Stimulated activated CD4-positive, alpha-beta T cell treated with anti-CD3 and anti-CD28 coated beads, Interleukin-2, amount 100 ng/mL, for 24 hours (primary cell): ENCODE data around the gene GRM7.

Experiments
- DNase-seq, 2 donors: peaks; one replicate each; pipeline ENCODE4 v3.0.0-alpha.2; 2020

The GRM7 gene

DNA sequence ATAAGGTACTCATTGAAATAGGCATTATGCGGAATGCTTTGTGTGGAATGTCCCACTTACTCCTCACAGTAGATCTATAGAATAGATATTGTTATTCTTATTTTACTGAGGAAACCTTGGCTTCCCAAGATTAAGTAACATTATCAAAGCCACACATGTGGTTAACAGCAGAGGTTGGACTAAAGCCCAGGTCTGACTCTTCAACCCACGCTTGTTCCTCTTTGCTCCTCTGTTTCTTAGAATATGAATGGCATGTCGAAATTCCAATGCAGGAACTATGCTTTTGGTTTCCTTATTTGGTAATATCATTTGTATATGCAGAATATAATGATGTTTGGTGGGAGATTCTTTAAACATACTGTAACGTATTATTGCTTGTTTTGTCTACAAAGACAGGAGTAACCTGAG, 821.9 kb downstream of the GRM7 start:
- no peak for DNase-seq

DNA sequence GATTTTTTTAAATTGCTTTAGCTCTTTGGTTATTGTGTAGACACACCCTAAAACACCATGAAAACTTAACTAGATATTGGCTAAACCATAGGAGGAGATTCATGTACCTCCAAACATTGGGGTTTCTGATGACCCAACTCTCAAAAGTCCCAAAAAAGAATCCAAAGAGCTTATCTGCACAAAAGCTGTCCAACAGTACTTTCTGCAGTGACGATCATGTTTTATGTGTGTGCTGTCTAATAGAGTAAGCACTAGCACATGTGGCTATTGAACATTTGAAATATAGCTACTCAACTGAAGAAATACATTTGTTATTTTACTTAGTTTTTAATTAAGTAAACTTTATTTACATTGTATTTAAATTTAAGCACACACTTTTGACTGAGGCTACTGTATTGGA, 822.5 kb downstream of the GRM7 start:
- no peak for DNase-seq

DNA sequence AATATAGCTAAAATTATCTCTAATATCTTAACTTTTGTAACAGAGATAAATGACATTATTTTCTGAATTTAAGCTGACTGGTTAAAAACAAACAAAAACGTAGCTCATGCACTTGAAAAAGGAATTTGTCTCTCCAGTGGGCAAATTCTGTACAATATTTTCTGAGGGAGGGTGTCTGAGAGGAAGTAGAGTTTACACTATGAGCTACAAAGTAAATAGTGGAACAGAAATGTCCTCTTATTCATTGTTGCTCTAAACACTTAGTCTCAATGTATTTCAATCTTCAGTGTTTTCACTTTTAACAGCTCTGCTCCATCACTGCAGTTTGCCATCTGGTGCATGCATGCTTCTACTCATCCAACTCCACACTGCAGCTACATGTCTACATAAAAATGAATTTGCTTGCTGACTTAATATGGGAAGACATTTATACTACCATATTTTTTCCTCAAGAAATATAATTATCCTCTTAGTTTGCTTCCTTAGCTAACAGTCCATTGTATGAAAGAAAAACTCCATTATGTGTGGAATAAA, 823.3 kb downstream of the GRM7 start:
- DNase-seq = no peak

DNA sequence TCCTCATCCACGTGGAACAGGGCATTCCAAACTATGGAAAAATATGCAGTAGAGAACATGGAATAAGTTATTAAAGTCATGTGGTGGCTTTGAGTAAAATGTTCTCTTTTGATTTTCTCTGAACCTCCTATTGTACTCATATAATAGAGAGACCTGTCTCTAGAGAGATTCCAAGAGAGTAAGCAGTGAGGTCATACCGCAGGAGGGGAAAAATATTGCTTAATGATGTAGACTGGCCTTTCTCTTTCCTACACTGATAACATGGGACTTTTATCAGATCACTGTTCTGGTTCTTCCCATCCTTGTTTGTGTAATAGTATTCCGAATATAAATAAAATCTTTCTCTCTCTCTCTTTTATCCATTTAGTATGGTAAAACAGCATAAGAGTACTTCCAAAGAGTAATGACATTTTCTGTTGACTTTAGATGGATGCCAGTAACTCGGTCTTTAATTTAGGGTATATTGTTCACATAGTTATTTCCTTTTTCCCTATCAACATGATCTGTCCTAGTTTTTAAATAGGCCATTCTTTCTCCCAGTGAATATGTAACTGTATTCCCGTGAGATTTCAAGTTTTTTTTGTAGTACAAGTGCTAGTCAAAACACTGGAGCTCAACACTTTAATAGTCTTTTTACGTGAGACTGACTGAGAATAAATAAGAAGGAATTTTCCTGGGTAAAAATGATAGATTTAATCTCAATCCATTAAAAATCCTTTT, 826.7 kb downstream of the GRM7 start:
- DNase-seq = no peak

DNA sequence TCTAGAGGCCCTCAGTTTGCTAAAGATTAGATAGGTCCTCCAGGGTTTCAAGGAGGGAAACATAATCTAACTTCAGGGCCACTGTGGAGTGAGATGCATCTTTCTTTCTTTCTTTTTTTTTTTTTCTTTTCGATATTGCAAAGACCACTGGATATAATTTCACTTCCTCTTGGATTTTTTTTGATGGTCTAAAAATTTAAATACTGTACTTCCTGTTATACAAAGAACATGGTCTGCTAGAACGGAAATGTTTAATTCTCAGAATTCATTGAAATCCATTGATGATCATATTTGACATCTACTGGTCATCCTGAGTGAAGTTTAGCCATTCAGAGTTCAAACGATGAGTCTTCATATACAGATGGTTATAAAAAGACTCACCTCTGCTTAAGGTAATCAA, 832.0 kb downstream of the GRM7 start:
- DNase-seq = no peak

DNA sequence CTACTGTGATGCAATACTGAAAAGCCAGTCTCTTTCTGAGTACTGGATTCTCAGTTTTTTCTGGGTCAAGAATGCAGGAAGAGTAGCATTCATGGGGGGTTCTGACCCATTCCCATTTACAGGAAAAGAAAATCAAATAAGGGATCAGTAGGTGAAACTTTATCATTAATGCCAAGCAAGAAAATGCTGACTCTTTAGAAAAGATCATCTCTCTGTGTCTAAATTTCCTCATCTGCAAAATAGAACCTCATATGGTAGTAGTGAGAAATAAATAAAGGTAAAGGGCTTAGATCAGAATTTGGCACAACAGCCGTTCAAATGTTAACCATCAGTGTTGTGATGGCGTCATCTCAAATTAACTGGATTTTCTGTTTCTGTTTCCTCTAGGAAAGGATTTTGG, 833.1 kb downstream of the GRM7 start:
- DNase-seq = no peak

DNA sequence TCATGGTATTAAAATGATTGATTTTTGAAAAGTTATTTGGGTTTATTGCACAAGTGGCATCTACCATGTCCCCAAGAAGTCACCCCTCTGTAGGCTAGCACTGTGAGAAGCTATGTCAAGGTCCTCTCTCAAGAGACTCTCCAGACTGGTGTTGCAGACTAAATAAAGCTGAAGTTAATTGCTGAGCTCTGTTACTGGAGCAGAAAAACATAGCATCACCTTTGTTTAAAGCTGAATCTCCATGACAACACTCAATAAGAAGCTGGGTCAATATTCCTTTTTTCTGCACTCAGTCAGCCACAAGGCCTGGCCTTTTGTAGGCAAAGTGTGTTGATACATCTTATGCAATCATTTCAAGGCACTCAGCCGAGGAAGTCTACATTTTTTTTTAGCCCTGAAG, 834.1 kb downstream of the GRM7 start:
- DNase-seq = no peak

DNA sequence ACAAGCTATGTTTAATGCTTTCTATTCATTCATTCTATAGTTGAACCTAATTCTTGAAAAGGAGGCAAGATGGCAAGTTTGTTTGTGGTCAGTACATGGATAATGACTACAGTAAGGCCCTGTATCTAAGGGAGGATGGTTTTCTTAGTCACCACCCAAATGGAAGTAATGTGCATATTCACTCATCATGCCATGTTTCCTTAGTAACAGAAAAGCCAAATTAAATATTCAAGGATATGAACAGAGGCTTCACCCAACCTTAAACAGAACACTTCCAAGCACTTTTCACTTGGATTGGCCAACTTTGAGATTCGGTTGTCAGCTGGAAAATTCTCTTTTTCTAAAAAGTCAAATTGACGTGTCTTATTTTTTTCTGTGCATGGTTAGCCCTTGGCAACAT, 835.4 kb downstream of the GRM7 start:
- no peak for DNase-seq

DNA sequence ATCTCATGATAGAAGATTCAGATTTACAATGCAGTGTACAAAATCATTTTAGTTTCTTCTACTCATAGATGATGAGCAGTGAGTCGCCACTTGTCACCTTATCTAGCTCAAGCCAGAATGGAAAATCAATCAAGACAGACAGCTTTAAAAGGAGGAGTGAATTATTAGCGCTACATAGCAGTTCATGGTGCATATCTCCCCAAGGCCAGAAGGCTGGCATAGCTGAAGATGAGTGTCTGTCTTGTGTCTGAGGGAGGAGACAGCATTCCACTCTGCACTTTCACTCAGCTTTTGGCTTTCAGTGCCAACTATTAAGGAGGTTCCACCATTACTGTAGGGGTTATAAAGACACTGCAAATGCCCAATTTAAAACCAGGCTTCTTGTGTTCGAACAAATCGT, 836.6 kb downstream of the GRM7 start:
- DNase-seq = no peak

DNA sequence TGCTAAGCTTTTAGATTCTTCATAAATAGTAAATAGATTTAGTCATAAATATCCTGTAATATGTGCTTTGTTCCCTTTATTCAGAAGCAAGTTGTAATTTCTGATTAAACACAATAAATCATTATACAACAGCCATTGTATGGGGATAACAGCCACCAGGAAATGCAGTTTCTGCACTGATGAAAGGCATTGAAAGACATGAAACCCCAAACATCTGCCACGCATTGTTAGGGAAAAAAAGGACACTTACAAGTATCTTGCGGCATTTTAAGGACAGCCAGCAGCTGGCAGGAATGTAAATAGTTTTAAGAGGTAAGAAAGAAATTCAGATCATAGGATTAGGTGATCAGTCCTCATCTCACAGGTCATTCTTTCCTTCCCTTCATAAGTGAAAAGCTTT, 839.6 kb downstream of the GRM7 start:
- DNase-seq = no peak

DNA sequence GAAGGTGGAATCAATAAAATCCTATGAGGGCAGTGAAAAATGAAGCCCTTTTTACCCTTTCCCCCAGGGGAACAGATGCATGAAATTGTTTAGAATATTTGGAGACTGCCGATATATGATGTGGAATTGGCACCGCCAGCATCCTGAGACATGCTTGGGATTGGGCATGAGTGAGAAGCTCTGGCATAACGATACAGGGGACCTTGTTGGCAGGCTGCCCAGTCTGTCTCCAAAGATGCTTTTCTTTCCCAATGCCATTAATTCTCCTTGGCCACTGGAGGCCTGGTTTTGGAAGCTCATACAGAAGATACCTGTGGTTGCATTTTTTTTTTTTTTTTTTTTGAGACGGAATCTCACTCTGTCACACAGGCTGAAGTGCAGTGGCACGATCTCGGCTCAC, 840.1 kb downstream of the GRM7 start:
- DNase-seq = no peak

DNA sequence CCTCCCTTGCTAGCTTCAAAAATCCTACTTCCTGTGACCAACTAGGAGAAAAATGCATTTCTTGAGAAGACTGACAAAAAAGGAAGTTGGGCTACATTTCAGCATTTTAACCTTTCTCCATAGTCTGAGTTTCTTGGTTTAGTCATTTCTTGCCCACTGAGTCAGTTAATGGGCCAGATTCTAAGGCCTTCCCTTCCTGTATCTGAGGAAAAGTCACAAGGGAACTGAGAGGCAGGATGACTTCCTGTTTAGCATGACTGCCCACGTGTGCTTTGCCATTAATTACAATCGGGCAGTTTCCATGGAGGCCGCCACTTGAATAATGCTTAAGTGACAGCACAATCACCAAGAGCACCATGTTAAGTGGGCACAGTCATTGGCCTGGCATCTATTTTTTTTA, 846.3 kb downstream of the GRM7 start:
- no peak for DNase-seq

DNA sequence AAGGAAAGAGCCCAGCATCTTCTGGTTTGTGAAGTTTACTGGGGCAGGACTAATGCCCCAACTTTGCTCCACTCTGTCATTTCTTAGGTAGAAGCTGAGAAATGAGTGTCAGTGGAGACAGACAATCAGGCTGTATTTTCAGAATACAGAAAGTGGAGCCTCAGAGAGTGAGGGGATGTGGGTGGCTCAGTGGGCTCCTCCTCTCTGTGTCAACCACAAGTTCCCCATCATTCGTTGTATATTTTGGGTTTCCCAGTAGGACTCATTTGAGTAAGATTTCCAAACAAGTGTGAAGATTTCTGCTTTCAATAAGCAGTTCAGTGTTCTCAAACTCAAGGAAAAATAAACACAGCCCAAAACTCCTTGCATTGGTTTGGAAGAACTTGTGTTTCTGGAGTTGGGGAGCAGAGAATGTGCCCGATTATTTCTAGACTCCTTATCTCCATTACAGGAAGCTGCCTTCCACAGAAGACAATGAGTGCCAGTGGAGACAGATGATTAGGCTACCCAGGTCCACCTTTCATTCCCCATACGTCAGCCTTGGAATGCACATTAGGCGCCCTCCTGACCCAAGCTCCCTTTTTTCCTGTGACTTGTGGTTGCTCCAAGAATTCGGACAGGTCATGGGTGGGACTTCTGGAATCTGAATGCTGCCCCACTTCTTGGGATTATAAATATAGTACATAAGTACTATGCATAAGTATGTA, 848.6 kb downstream of the GRM7 start:
- DNase-seq = no peak

DNA sequence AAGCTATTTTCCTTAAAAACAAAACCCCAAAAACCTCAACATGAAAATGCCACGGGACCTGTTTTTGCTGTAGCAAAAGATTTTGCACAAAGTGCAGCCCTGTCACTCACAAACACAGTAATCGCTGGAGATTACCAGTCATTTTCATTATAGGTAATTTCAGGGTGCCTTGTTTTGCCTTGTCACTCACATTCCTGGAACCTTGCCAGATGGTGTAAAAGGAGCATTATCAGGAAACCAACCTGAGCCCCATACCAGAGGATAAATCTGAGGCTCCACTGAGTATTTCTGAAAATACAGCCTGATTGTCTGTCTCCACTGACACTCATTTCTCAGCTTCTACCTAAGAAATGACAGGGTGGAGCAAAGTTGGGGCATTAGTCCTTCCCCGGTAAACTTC, 849.4 kb downstream of the GRM7 start:
- no peak for DNase-seq

DNA sequence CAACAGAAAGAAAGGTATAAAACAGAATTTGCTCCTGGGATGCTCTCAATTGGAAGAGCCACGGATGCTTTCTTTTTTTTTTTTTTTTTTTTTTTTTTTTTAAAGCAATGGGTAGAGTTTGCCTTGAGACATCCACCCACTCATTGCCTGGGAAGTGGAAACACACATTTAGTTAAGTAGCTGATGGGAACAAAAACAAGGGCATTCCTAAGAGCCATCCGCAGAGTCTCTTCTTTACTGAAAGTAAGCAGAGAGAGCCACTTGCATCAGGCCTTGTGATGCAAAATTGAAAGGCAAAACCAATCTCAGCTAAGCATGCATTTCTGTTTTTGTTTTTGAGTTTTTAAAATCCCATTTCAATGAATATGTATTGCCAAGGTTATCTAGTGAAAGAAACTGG, 852.8 kb downstream of the GRM7 start:
- DNase-seq = no peak

DNA sequence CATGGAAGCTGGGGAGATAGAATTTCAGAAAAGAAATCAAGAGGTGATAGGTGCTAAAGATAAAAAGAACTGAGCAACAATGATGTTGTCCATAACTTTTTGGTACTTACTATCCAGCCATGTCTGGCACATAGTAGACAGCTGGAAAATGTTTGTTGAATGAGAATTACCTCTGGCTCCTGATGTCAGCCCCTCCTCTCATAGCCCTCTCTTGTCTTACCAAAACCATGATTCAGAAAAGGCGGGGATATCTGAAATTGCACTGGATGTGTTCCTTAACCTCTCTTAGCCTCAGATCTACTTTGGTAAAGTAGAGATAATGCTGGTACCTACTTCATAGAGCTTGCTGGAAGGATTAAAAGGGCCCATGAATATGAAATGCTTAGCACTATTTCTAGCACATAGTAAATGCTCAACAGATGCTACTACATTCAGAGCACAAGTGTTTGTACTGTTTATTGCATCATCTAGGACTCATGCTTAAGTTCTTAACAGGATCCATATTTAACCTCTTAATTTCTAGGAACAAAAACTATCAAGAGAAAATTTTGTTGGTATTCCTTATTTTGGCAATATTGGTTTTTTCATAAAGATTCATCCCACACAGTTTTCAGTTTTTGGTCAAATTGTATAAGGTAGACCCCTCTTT, 859.9 kb downstream of the GRM7 start:
- DNase-seq = no peak

DNA sequence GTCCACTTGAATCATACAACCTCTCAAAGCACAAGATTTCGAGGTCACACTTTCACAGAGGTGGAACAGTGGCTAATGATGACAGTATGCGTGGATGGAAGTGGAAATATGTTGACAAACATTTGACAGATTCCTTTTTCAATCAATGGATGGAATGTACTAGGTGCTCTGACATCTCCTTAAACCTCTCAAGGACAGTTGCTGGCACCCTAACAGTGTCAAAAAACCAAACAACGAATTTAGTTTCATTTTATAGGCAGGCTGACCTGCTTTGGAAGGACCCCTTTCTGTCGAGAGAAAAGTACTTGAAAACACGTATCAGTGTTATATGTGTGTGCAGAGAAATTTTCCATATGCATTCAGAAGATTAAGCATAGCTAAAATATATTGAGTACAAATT, 861.0 kb downstream of the GRM7 start:
- no peak for DNase-seq

DNA sequence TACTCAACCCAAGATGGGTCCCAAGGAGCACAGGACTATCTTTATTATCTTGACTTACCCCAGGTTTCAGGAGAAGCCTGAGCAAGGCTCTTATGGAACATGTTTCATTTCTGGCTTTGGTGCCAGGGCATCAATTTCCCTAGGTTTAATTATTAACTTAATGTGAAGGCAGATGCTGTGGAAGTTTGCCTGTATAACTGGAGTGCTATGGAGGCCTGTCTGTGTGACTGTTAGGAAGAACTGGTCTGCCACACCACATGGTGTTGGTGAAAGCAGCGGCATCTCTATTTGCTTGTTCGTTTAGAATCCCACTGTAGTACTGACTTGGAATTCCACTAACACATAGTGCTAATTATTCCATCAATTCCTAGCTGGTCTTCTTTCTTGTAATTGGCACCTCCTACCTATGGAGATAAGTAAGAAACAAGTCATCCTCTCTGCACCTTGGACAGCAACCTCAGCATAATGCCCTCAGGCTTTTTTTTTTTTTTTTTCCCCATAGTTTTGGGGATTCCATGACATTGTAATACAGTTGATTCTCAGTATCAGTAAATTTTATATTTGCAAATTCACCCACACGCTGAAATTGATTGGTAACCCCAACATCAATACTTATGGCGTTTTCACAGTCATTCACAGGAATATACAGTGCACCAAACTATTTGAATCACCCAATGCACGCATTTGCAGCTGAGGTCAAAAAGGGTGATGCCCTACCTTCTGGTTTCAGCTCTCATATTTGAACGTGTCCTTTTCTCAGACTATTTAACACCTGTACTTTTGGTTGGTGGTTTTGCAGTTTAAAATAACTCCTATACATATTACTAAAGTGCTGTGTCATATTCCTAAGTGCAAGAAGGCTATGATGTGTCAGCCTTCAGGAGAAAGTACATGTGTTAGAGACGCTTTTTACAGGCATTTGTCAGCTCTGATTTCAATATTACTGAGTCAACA, 867.9 kb downstream of the GRM7 start:
- DNase-seq = no peak

DNA sequence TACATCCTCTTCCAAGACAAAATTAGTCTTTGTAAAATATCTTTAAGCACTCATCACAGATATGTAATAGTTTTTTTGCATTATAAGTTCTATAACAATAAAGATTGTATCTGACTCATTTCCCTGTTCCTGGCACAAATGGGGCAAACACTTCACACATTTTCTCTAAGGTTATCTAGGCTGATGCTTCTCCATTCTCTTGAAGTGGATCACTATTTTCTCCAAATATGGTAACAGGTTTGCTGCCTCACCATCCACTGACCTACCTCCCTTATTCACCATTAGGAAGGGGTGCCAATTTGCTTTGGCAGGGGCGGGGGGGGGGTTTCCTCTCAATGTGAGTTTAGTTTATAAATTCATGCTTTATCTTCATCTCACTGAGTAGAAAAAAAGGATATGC, 873.0 kb downstream of the GRM7 start:
- DNase-seq = no peak

DNA sequence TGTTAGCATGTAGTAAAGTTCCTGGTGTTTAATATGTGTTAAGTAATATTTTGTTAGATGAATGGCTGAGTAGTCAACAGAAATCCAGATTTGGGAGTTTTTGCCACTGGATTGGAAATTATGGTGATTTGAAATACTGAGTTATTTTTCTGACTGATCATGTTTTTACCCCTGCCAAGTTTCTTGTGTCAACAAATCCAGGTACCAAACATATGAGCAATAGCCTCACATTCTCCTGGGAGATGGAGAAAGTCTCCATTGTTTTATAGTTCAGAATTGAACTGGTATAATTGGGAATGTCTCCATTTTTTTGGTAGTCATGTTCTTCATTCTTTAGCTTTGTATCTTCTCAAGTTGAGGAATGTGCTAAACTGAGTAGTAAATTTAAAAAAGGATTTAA, 873.5 kb downstream of the GRM7 start:
- no peak for DNase-seq

DNA sequence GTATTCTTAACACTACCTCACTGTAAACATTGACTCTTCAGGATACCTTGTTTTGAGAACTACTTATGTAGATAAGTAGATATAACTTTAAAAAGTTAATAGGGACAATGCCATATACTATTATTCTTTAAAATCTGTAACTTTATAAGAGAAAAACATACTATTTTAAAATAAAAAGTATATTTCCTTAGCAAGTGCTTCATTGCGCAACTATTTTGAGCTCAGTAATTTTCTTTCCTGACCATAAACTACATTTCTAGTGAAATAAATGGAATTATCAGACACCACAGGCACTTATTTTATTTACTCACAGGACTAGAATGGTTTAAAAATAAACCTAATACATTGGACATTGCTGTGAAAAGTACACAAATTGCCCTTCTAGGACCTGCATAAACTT, 876.3 kb downstream of the GRM7 start:
- DNase-seq = no peak

DNA sequence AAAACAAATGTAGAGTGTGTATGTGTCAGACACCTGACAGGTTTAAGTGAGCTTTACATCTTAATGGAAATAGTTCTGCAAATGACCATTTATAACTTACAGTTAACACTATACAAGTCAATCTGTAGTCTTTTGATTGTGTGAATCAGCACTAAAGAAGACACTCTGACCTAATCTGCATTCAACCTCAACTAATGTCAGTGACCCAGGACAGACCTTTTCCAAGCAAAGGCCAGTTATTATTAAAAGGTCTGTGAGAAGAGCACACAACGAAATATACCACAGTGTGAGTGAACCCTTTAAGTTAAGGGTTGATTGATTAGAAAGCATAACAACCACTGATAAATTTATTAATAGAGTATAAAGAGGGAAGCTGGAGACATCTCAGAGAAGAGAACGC, 878.8 kb downstream of the GRM7 start:
- DNase-seq = no peak

DNA sequence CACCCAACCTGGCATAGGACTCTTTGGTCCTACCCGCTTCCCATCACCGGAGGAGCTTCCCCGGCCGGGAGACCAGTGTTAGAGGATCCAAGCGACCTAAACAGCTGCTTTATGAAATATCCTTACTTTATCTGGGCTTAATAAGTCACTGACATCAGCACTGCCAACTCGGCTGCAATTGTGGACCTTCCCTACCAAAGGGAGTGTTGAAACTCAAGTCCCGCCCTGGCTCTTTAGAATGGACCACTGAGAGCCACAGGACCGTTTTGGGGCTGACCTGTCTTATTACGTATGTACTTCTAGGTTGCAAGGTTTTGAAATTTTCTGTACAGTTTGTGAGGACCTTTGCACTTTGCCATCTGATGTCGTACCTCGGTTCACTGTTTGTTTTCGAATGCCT, 879.5 kb downstream of the GRM7 start:
- no peak for DNase-seq
